Endothelial cell (in vitro differentiated cells): ENCODE results near the gene BCAS1. TPM values are rescaled to one million over a fixed set of nuclear protein-coding genes. Genes with fewer than 3 reads are reported as not detected.

Experiments used
- DNase-seq: peaks from one replicate; pipeline ENCODE4 v3.0.0; 2021; ENCODE audit warnings: low spot score
- H3K27ac Mint-ChIP-seq: one replicate; pipeline ENCODE4 v1.8.0; 2021; ENCODE audit warnings: mixed read lengths, inconsistent platforms; ENCODE audit not compliant: unreplicated experiment
- H3K27me3 Mint-ChIP-seq: one replicate; pipeline ENCODE4 v1.8.0; 2021; ENCODE audit warnings: mild to moderate bottlenecking, moderate library complexity, mixed read lengths, inconsistent platforms; ENCODE audit not compliant: unreplicated experiment
- H3K36me3 Mint-ChIP-seq: one replicate; pipeline ENCODE4 v1.8.0; 2021; ENCODE audit warnings: mild to moderate bottlenecking, low read depth, mixed read lengths, inconsistent platforms; ENCODE audit not compliant: unreplicated experiment
- H3K4me1 Mint-ChIP-seq: one replicate; pipeline ENCODE4 v1.8.0; 2021; ENCODE audit warnings: mild to moderate bottlenecking, mixed read lengths, inconsistent platforms; ENCODE audit not compliant: unreplicated experiment
- H3K4me3 Mint-ChIP-seq: one replicate; pipeline ENCODE4 v1.8.0; 2021; ENCODE audit warnings: mild to moderate bottlenecking, mixed read lengths, inconsistent platforms; ENCODE audit not compliant: unreplicated experiment
- H3K9me3 Mint-ChIP-seq: one replicate; pipeline ENCODE4 v1.8.0; 2021; ENCODE audit warnings: mixed read lengths, inconsistent platforms; ENCODE audit not compliant: unreplicated experiment
- total RNA-seq: library from RNA; stranded (reverse); fragmentation: NEBNext Ultra II Directional; extraction: Animal tissue kit (Norgen Biotek cat#: 25700); gene quantifications from one replicate; pipeline ENCODE4 v1.2.1, GENCODE V29; 2021; ENCODE audit not compliant: unreplicated experiment
- TF ChIP-seq, protein P1 (sequence below): fragments of 200-600 bp; sonication (generic); IDR thresholded peaks from one replicate; pipeline ENCODE4 v1.5.0; 2021; ENCODE audit warnings: antibody characterized with exemption; ENCODE audit not compliant: unreplicated experiment

The BCAS1 gene
- total RNA-seq, 1 donor from 2014 or later: 0.05 TPM

DNA sequence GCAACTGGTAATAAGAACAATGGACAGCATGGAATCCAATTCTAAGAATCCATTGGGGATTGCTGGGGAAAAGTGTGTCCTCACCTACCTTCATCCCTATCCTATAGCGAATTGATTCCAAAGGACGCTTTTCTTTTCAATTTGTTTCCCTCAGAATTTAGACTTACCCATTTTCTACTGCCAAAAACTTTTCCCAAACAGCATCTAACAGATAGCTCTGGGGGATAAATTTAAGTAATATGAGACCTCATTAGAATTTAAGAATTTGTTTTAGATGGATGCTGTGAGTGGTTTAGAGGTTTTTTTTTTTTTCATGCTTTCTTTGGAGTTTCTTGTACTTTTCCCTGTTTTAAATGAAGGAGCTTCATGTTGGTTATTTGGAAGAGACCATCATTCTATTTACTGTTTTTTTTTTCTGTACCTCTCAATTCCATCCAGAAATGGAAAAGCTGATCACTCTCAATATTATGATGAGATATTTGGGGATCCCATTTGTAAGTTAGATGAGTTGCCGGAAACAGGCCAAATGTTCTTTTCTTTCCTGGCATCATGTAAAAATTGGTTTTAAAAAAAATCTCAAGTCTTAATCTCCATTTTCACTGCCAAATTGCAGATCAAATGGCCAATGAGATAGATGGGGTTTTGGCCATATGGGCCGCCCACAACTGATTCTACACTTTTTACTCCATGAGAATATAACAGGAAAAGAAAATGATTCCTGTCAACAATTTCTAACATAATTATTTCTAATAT lies 105.7 kb downstream of the BCAS1 start:
- Mint-ChIP-seq H3K36me3 (no peaks in the 10 kb centered on the region), H3K27me3 (no peaks in the 10 kb centered on the region), H3K4me3 (no peak overlapping the region), H3K27ac (no peak overlapping the region), H3K4me1 (peaks cover 18% of the 10 kb centered on the region), H3K9me3 (no peaks in the 10 kb centered on the region)
- DNase-seq: no peak
- TF ChIP-seq, protein P1, sequence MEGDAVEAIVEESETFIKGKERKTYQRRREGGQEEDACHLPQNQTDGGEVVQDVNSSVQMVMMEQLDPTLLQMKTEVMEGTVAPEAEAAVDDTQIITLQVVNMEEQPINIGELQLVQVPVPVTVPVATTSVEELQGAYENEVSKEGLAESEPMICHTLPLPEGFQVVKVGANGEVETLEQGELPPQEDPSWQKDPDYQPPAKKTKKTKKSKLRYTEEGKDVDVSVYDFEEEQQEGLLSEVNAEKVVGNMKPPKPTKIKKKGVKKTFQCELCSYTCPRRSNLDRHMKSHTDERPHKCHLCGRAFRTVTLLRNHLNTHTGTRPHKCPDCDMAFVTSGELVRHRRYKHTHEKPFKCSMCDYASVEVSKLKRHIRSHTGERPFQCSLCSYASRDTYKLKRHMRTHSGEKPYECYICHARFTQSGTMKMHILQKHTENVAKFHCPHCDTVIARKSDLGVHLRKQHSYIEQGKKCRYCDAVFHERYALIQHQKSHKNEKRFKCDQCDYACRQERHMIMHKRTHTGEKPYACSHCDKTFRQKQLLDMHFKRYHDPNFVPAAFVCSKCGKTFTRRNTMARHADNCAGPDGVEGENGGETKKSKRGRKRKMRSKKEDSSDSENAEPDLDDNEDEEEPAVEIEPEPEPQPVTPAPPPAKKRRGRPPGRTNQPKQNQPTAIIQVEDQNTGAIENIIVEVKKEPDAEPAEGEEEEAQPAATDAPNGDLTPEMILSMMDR: no peak

DNA sequence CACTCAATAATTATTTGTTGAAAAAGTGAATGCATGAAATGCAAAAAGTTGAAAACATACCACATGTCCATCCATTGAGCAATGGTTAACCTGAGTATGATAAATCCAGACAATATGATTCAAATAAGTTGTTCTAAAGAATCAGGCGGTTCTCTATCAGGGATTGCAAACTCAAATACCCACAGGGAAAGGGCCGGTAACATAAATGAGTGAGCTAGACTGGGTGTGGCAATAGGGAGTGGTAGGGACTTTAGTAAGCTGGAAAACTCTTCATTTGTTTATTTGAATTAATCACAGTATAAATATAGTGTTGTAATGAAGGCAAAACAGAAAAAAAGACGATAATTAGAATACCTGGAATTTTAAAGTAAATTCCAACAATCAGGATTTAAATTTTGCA lies 106.3 kb downstream of the BCAS1 start:
- Mint-ChIP-seq H3K27ac (no peak overlapping the region), H3K36me3 (no peaks in the 10 kb centered on the region), H3K4me1 (peaks cover 18% of the 10 kb centered on the region), H3K9me3 (no peaks in the 10 kb centered on the region), H3K27me3 (no peaks in the 10 kb centered on the region), H3K4me3 (no peak overlapping the region)
- TF ChIP-seq, protein P1: no peak
- no peak for DNase-seq

DNA sequence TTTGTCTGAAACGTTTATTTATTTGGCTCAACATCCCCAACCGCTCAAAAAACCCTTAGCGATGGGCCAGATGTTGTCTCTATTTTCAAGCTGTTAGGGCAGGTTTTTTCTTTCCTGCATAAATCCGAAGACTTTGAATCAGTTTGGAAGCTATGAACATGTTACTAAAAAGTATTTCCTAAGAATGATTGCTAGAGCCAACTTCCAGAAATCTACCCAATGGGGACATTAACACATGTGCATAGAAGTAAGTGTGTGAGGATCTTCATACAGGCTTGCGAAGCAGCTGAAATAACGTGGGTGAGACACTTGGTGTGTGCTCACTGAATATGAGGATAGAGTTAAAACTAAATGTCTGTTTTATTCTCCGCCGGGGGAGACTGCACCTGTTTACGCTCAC lies 106.8 kb downstream of the BCAS1 start:
- Mint-ChIP-seq H3K27me3 (no peaks in the 10 kb centered on the region), H3K4me1 (peaks cover 18% of the 10 kb centered on the region), H3K9me3 (no peaks in the 10 kb centered on the region), H3K27ac (no peak overlapping the region), H3K36me3 (no peaks in the 10 kb centered on the region), H3K4me3 (no peak overlapping the region)
- no peak for DNase-seq
- TF ChIP-seq, protein P1: no peak

DNA sequence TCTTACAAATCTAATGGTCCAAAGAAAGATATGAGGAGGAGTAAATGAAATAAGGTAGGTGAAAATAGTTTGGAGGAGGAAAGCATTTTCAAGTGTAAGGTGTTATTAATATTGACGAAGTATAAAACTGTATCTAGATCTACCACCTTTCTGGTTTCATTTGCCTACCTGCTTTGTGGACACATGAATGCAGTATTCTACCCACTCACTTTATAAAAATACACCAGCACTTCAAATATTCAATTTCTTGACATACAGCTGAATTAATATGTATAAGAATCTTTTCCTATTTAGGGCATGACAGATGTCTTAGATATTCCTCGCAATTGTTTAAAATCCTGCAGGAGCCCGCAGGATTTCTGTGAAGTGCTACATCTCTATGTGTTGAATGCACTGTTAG lies 108.0 kb downstream of the BCAS1 start:
- no peak overlapping the region for H3K27ac Mint-ChIP-seq
- H3K36me3 Mint-ChIP-seq: no peaks in the 10 kb centered on the region
- peaks cover 18% of the 10 kb centered on the region for H3K4me1 Mint-ChIP-seq
- H3K9me3 Mint-ChIP-seq: no peaks in the 10 kb centered on the region
- no peak for DNase-seq
- H3K4me3 Mint-ChIP-seq: no peak overlapping the region
- H3K27me3 Mint-ChIP-seq: no peaks in the 10 kb centered on the region
- TF ChIP-seq, protein P1: no peak

DNA sequence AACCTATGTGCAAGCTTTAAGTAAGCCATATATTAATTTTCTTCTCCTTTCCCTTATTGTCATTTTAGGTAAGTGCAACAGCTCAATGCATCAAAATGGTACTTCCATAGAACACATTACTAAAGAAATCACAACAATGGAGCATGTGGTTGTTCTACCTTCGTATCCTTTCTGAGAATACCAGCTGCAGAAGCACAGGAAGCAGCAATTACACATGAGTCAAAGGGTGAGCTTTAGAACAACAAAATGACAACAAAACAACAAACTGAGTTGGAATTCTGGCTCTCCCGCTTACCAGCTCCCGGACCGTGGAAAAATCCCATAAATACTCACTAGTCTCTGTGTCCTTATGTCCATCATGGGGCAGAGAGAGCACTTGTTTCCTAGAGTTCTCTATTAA lies 108.9 kb downstream of the BCAS1 start:
- Mint-ChIP-seq H3K27ac (no peak overlapping the region), H3K27me3 (no peaks in the 10 kb centered on the region), H3K36me3 (no peaks in the 10 kb centered on the region), H3K9me3 (no peaks in the 10 kb centered on the region), H3K4me3 (no peak overlapping the region), H3K4me1 (peaks cover 18% of the 10 kb centered on the region)
- no peak for DNase-seq
- TF ChIP-seq, protein P1: no peak
